ENCODE results near the gene AOPEP.

Gene AOPEP

GRCh38 chr9:95105519-95106287, 379.2 kb downstream of the AOPEP start:
- no peak for DNase-seq

- DNase-seq = no peak
These were observed 380.7 kb downstream of the AOPEP start for GRCh38 chr9:95107001-95107749.

GRCh38 chr9:95107976-95108375, 381.5 kb downstream of the AOPEP start:
- DNase-seq = no peak

- no peak for DNase-seq
These were observed 382.3 kb downstream of the AOPEP start for GRCh38 chr9:95108777-95109176.

GRCh38 chr9:95109456-95109855, 383.0 kb downstream of the AOPEP start:
- no peak for DNase-seq

- no peak for DNase-seq
These were observed 384.5 kb downstream of the AOPEP start for GRCh38 chr9:95110921-95111525.

GRCh38 chr9:95111716-95112115, 385.2 kb downstream of the AOPEP start:
- no peak for DNase-seq

GRCh38 chr9:95112436-95113280, 386.2 kb downstream of the AOPEP start:
- no peak for DNase-seq

- DNase-seq = no peak
These were observed 388.6 kb downstream of the AOPEP start for GRCh38 chr9:95115104-95115503.

GRCh38 chr9:95116002-95116807, 389.7 kb downstream of the AOPEP start:
- no peak for DNase-seq

GRCh38 chr9:95116808-95117204, 390.3 kb downstream of the AOPEP start:
- DNase-seq = no peak

GRCh38 chr9:95118596-95118995, 392.1 kb downstream of the AOPEP start:
- no peak for DNase-seq

- no peak for DNase-seq
These were observed 394.4 kb downstream of the AOPEP start for GRCh38 chr9:95120781-95121370.

- no peak for DNase-seq
These were observed 398.3 kb downstream of the AOPEP start for GRCh38 chr9:95124582-95125367.

GRCh38 chr9:95125652-95126051, 399.2 kb downstream of the AOPEP start:
- no peak for DNase-seq

GRCh38 chr9:95126739-95127138, 400.2 kb downstream of the AOPEP start:
- no peak for DNase-seq

GRCh38 chr9:95127249-95128176, 401.0 kb downstream of the AOPEP start:
- DNase-seq = peak; percentile 87

GRCh38 chr9:95128177-95128524, 401.7 kb downstream of the AOPEP start:
- DNase-seq = no peak

GRCh38 chr9:95129476-95130291, 403.2 kb downstream of the AOPEP start:
- DNase-seq = no peak

Data from activated CD8-positive, alpha-beta memory T cell treated with anti-CD3 and anti-CD28 coated beads, Interleukin-2, amount 50 U/mL, for 48 hours (primary cell).